Pancreas (tissue), 10 donors: ENCODE measurements around the gene C6orf120. TPM values are rescaled to one million over a fixed set of nuclear protein-coding genes. Genes with fewer than 3 reads are reported as not detected.

Experiments used
- ATAC-seq, 4 donors: fragments of 200-7000 bp; cut with Tn5 transposase; one replicate each; pipeline versions ENCODE4 v1.8.0 to v1.9.1; 2020; ENCODE audit warnings: mild to moderate bottlenecking in 4 of 4, moderate library complexity in 4 of 4
- DNase-seq, 6 donors: peaks; one replicate each; pipeline ENCODE4 v3.0.0-alpha.2; 2020
- FAIRE-seq: peaks from 2 replicates; lab custom pipeline; 2012; peaks lifted over from hg19 to GRCh38; lab: Jason Lieb, UNC
- H3K27ac ChIP-seq, 4 donors: fragments of 200-600 bp; sonication (generic); 1 replicate in 3 of 4; 2 replicates in 1 of 4; pipeline versions ENCODE4 v1.5.0 to v1.8.0; 2020
- H3K27me3 ChIP-seq, 4 donors: fragments of 200-600 bp; one replicate each; pipeline ENCODE4 v1.8.0; 2021
- H3K36me3 ChIP-seq, 3 donors: fragments of 200-600 bp; sonication (generic) in 1 of 3; one replicate each; pipeline versions ENCODE4 v1.5.0 to v1.8.0; 2020 to 2021
- H3K4me1 ChIP-seq, 3 donors: fragments of 200-600 bp; one replicate each; pipeline ENCODE4 v1.8.0; 2021
- H3K4me3 ChIP-seq, 4 donors: fragments of 200-600 bp; sonication (generic) in 2 of 4; one replicate each; pipeline versions ENCODE4 v1.5.0 to v1.8.0; 2020 to 2021
- H3K9me3 ChIP-seq, 4 donors: fragments of 200-600 bp; one replicate each; pipeline ENCODE4 v1.8.0; 2021
- WGBS, 2 donors: extraction: QIAGEN DNeasy Blood & Tissue Kit; methylation state at CpG; one replicate each; pipeline ENCODE4 v1.1.7; 2013; 5-methylcytosine and 5-hydroxymethylcytosine counted together
- intact Hi-C, 3 donors: fragments of 100-400 bp; cut with DNase I; formaldehyde crosslinking; loops; one replicate each; pipeline versions ENCODE4 v1.11.1 to v1.14.2; 2022
- polyA plus RNA-seq, 2 donors: library from polyadenylated mRNA; stranded (reverse); fragments of 200-250 nt; gene quantifications; one replicate each; pipeline ENCODE4 v1.2.3, GENCODE V29; 2013
- total RNA-seq, 6 donors: library from RNA; stranded (reverse); fragmentation: NEBNext Ultra II Directional in 4 of 6; extraction: Animal tissue kit (Norgen Biotek cat#: 25700) in 4 of 6; gene quantifications; one replicate each; pipeline versions ENCODE4 v1.2.1 to v1.2.4, GENCODE V29; 2021 to 2023
- TF ChIP-seq, protein P1 (sequence below), 4 donors: fragments of 200-600 bp; sonication (generic) in 3 of 4; IDR thresholded peaks; one replicate each; pipeline versions ENCODE4 v1.5.0 to v1.8.0; 2021; ENCODE audit warnings: antibody characterized with exemption in 4 of 4
- donor health status: healthy with polysubstance abuse.
- donor health status: DM: no; HTN: no; CAD: no; lungs with moderate emphysema.
- donor health status: DM: no; HTN: no; CAD: no.
- donor health status: control.
- donor health status: control.
- donor health status: Bipolar disorder and iron deficiency.
- donor health status: DM: yes; HTN: yes; CAD: no.
- donor health status: DM: no; HTN: no; CAD: no.
- donor health status: DM: no; HTN: no; CAD: no.
- donor health status: DM: yes; HTN: yes; CAD: no.

C6orf120 gene
- total and polyA plus RNA-seq, 8 donors, result 2.9 to 15.5 (median 11.8) TPM

- 1 to 2% methylated on average over 22 of the region's 22 CpGs for WGBS, 2 donors
- H3K27me3 ChIP-seq, result no peaks in the 10 kb centered on the region
- FAIRE-seq (peak; percentile 61), ATAC-seq (peak; percentile 49 to 74 (median 65)), DNase-seq (peak; percentile 34 to 72 (median 45))
- peak overlapping the region; percentile 54 to 72 (median 62) for H3K4me3 ChIP-seq
- peak overlapping the region; percentile 54 to 92 (median 90) for H3K27ac ChIP-seq
- TF ChIP-seq, protein P1, sequence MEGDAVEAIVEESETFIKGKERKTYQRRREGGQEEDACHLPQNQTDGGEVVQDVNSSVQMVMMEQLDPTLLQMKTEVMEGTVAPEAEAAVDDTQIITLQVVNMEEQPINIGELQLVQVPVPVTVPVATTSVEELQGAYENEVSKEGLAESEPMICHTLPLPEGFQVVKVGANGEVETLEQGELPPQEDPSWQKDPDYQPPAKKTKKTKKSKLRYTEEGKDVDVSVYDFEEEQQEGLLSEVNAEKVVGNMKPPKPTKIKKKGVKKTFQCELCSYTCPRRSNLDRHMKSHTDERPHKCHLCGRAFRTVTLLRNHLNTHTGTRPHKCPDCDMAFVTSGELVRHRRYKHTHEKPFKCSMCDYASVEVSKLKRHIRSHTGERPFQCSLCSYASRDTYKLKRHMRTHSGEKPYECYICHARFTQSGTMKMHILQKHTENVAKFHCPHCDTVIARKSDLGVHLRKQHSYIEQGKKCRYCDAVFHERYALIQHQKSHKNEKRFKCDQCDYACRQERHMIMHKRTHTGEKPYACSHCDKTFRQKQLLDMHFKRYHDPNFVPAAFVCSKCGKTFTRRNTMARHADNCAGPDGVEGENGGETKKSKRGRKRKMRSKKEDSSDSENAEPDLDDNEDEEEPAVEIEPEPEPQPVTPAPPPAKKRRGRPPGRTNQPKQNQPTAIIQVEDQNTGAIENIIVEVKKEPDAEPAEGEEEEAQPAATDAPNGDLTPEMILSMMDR (IDR thresholded peaks at IDR 0.05), result no peak
- H3K4me1 ChIP-seq, result peaks cover 8 to 12% (median 12%) of the 10 kb centered on the region in 3 donors
- H3K36me3 ChIP-seq, result no peaks in the 10 kb centered on the region
- intact Hi-C loops, result no loop called here
- H3K9me3 ChIP-seq, result no peaks in the 10 kb centered on the region
Measured at GRCh38 chr6:169722362-169723199, 20.7 kb downstream of the C6orf120 start.

DNA sequence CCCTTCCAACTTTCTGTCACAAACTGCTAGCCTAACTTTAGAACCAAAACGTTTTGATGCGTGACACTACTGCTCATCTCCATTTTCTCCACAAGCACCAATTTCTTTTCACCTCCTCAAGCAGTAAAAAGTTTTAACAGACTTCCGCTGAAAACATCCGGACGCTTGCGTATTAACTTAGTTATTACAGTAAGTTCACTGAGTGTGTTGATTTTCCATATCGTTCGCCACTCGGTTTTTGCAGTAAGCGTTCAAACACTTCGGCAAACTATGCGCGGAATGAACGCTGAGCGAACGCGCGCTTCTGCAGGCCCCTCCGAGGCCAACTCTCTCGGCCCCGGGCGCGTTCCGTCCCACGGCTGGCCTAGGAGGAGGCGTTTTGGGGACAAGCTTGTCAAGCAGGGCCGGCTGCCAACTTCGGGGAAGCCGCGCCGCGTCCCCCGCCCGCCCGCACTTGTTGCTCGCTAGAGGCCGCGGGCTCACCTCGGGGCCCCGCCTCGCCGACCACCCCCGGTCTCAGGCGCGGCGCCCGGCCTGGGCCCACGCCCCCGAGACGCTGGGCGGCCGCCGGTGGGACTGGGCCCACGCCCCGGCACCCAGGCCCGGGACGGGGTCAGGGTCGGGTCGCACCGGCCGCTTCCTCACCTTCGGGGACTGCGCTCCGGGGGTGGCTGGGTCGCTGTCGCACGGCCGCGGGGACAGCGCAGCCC, 21.4 kb downstream of the C6orf120 start:
- intact Hi-C loops, result no loop called here
- 0% methylated on average over 57 to 70 of the region's 70 CpGs for WGBS, 2 donors
- Histone ChIP-seq H3K9me3 (no peaks in the 10 kb centered on the region), H3K36me3 (no peaks in the 10 kb centered on the region), H3K4me3 (peak overlapping the region; percentile 54 to 72 (median 62)), H3K4me1 (peaks cover 8 to 12% (median 12%) of the 10 kb centered on the region in 3 donors), H3K27ac (peak overlapping the region; percentile 54 to 92 (median 90)), H3K27me3 (no peaks in the 10 kb centered on the region)
- DNase-seq (peak; percentile 69 to 92 (median 82)), FAIRE-seq (no peak), ATAC-seq (peak; percentile 59 to 71 (median 68))
- TF ChIP-seq, protein P1 (IDR thresholded peaks at IDR 0.05), result no peak

DNA sequence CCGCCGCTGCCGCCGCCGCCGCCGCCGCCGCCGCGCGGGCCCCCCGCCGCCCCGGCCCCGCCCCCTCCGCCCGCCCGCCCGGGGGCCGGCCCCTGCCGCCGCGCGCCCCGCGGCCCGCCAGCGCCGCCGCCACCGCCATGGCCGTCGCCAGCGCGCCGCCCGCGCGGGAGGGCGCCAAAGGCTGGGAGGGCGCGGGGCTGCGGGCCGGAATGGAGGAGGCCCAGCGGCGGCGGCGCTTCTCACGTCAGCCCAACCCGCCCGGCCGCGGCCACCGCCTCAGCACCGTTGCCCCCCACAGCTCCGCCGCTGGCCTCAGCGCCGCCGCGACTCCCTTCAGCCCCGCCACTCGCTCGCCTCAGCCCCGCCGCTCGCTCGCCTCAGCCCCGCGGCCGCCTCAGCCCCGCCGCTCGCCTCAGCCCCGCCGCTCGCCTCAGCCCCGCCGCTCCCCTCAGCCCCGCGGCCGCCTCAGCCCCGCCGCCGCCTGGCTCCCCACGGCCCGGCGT, 22.1 kb downstream of the C6orf120 start:
- DNase-seq, result peak; percentile 20 to 79 (median 44)
- WGBS, 2 donors, result 0 to 1% methylated on average over 5 to 89 of the region's 89 CpGs

GRCh38 chr6:169724494-169725124, 22.7 kb downstream of the C6orf120 start, which contains the start of gene PHF10:
PHF10 (minus strand) TSS chr6:169724500; CDS start chr6:169723931, 569 bp downstream.
- WGBS, 2 donors, result 0 to 1% methylated on average over 39 to 86 of the region's 89 CpGs
- DNase-seq, result peak; percentile 52 to 85 (median 64)
- H3K4me3 ChIP-seq, result peak within 1 kb of the TSS; percentile 54 to 72 (median 62)
- H3K9me3 ChIP-seq, result no peaks in the 10 kb centered on the region
- peak; percentile 46 to 68 (median 58) for ATAC-seq
- H3K27me3 ChIP-seq, result no peaks in the 10 kb centered on the region
- no peaks in the 10 kb centered on the region for H3K36me3 ChIP-seq
- no peak for FAIRE-seq
- H3K4me1 ChIP-seq, result peaks cover 8 to 12% (median 12%) of the 10 kb centered on the region in 3 donors
- intact Hi-C loops, result no loop called here
- peak within 1 kb of the TSS; percentile 81 to 93 (median 90) for H3K27ac ChIP-seq
- TF ChIP-seq, protein P1 (IDR thresholded peaks at IDR 0.05), result no peak

More for the DNA sequence above, 22.1 kb downstream of the C6orf120 start:
- peak overlapping the region in 3 of 4 donors; percentile 38 to 72 (median 68) for H3K4me3 ChIP-seq
- H3K27me3 ChIP-seq, result no peaks in the 10 kb centered on the region
- peak; percentile 6 to 46 (median 16) for ATAC-seq
- H3K36me3 ChIP-seq, result no peaks in the 10 kb centered on the region
- intact Hi-C loops, result no loop called here
- TF ChIP-seq, protein P1 (IDR thresholded peaks at IDR 0.05), result no peak
- peaks cover 8 to 12% (median 12%) of the 10 kb centered on the region in 3 donors for H3K4me1 ChIP-seq
- no peaks in the 10 kb centered on the region for H3K9me3 ChIP-seq
- H3K27ac ChIP-seq, result peak overlapping the region in 3 of 4 donors; percentile 73 to 93 (median 86)
- no peak for FAIRE-seq
